GM12875 (cell line): Measurements from ENCODE around the gene PLEKHH2.

Experiments
- H3K4me3 ChIP-seq: one replicate; pipeline ENCODE4 v1.5.1; 2011; ENCODE audit warnings: low read depth, low read length, control low read depth
- CTCF ChIP-seq: IDR thresholded peaks from 2 replicates; pipeline ENCODE4 v1.5.1; 2011; ENCODE audit warnings: low read depth, mild to moderate bottlenecking, control low read depth, inconsistent platforms, low read length, moderate library complexity, borderline replicate concordance; ENCODE audit not compliant: insufficient read depth

PLEKHH2 gene

GRCh38 chr2:43796206-43796605 lies 159.1 kb downstream of the PLEKHH2 start:
- TF ChIP-seq CTCF: no peak

GRCh38 chr2:43798300-43798699 lies 161.2 kb downstream of the PLEKHH2 start:
- no peak for TF ChIP-seq CTCF
- H3K4me3 ChIP-seq: no peak overlapping the region

More at GRCh38 chr2:43796206-43796605, 159.1 kb downstream of the PLEKHH2 start:
- H3K4me3 ChIP-seq: no peak overlapping the region

GRCh38 chr2:43800894-43801293 lies 163.8 kb downstream of the PLEKHH2 start:
- no peak for TF ChIP-seq CTCF
- H3K4me3 ChIP-seq: no peak overlapping the region

GRCh38 chr2:43802135-43802534 lies 165.1 kb downstream of the PLEKHH2 start:
- no peak overlapping the region for H3K4me3 ChIP-seq
- no peak for TF ChIP-seq CTCF

GRCh38 chr2:43803113-43803512 lies 166.1 kb downstream of the PLEKHH2 start:
- no peak for TF ChIP-seq CTCF
- H3K4me3 ChIP-seq: no peak overlapping the region

GRCh38 chr2:43806719-43807031 lies 169.6 kb downstream of the PLEKHH2 start:
- no peak overlapping the region for H3K4me3 ChIP-seq
- no peak for TF ChIP-seq CTCF

GRCh38 chr2:43810452-43810851 lies 173.4 kb downstream of the PLEKHH2 start:
- no peak overlapping the region for H3K4me3 ChIP-seq
- TF ChIP-seq CTCF: no peak
